ENCODE results near the gene ACSS1. TPM values are rescaled to one million over a fixed set of nuclear protein-coding genes. Genes with fewer than 3 reads are reported as not detected.

The ACSS1 gene
- total RNA-seq, 1 donor: 0.99 TPM

- no peak overlapping the region for H3K4me3 ChIP-seq (ENCODE audit: low read depth, low read length)
- no peak for DNase-seq (ENCODE audit: low read depth)
- TF ChIP-seq CTCF (IDR thresholded peaks at IDR 0.05; ENCODE audit: insufficient read depth, low read length): no peak
Measured at GRCh38 chr20:25071734-25072133, 13.8 kb upstream of the ACSS1 start.

DNA sequence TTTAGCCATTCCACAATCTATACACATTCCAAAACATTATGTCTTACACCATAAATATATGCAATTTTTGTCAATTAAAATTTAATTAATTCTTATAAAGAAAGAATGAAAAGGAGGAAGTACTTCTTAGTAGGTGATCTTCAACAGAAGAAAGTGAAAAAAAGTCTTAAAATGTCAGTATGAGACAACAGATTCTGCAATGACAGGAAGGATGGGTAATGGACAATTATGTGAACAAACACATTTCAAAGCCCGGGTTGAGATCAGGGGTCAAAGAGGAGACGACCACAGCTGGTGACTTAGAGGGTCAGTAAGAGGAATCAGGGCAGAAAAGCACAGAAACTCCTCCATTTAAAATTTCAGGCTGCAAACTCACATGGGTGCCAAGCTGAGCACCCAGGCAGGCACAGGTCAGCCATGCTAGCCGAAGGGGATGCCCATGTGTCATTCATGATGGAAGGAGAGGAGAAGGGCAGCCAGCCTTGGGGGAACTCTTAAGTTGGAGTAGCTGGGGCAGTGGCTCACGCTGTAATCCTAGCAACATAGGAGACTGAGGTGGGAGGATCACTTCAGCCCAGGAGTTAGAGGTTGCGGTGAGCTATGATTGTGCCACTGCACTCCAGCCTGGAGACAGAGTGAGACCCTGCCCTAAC lies 13.0 kb upstream of the ACSS1 start:
- no peak overlapping the region for H3K4me3 ChIP-seq (ENCODE audit: low read depth, low read length)
- TF ChIP-seq CTCF (IDR thresholded peaks at IDR 0.05; ENCODE audit: insufficient read depth, low read length): no peak
- no peak for DNase-seq (ENCODE audit: low read depth)

DNA sequence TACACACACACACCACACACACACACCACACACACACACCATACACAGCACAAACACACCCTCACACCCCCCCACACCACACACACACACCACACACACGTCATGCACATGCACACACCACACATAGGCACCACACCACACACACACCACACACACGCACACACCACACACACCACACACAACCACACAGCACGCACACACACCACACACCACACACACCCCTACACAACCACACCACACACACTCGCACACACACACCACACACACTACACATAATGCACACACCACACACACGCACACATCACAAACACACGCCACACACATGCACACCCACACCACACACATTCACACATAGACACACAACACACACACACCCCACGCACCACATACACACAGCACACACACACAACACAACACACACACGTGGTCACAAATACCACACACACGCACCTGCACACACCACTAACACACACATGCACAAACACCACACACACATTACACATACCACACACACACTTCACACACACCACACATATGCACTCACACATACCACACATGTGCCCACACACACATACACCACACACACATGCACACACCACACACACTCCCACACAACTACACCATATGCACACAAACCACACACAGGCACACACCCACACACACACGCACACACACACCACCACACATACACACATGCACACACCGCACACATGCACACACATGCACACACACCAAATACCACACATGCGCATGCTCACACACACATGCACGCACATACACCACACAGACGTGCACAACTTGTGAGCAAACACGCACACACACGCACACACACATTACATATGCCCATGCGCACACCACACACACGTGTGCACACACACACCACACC lies 9.4 kb upstream of the ACSS1 start:
- TF ChIP-seq CTCF (IDR thresholded peaks at IDR 0.05; ENCODE audit: insufficient read depth, low read length): no peak
- DNase-seq (ENCODE audit: low read depth): no peak
- no peak overlapping the region for H3K4me3 ChIP-seq (ENCODE audit: low read depth, low read length)

- DNase-seq (ENCODE audit: low read depth): no peak
- H3K4me3 ChIP-seq (ENCODE audit: low read depth, low read length): no peak overlapping the region
- no peak for TF ChIP-seq CTCF (IDR thresholded peaks at IDR 0.05; ENCODE audit: insufficient read depth, low read length)
Measured at GRCh38 chr20:25066386-25066785, 8.4 kb upstream of the ACSS1 start.

DNA sequence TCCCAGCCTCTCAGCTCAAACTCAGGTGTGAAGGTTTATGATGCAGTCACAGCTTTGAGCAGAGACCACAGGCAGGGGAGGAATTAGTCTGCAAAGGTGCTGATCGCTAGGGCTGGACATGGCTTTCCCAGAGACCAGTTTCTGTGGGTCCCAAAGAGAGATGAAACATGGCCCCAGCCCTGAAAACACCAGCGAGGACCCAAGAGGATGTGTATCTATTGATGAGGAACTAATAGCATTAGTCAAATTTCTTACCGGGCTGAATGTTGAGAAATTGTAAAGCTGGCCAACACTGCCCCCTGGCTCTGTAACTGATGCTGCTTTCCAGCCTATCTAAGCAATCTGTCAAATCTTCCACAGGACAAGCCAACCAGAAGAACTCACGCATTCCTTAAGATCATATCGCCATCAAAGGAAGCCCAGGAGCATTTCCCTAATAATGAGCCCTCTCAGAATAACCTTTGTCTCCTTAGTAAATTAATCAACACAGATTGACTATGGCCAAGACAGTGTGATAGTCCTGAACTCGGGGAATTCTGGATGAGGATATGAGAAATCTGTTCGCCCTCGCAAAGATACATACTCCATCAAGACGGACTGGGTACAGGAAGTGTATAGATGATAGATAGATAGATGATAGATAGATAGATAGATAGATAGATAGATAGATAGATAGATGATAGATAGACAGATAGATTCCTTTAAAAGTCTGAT lies 7.8 kb upstream of the ACSS1 start:
- peak; percentile 78 for DNase-seq (ENCODE audit: low read depth)
- H3K4me3 ChIP-seq (ENCODE audit: low read depth, low read length): no peak overlapping the region
- TF ChIP-seq CTCF (IDR thresholded peaks at IDR 0.05; ENCODE audit: insufficient read depth, low read length): peak; percentile 83

GRCh38 chr20:25065072-25065624 lies 7.2 kb upstream of the ACSS1 start:
- DNase-seq (ENCODE audit: low read depth): no peak
- no peak overlapping the region for H3K4me3 ChIP-seq (ENCODE audit: low read depth, low read length)
- TF ChIP-seq CTCF (IDR thresholded peaks at IDR 0.05; ENCODE audit: insufficient read depth, low read length): no peak
